SHP77 treated with DMSO at 0.1 percent for 48 hours (cell line): ENCODE results near the gene IQCM.

Source experiments
- DNase-seq: peaks from one replicate; lab custom pipeline; 2025; lab: John Stamatoyannopoulos, UW

The IQCM gene

GRCh38 chr4:149709640-149710039 lies 106.0 kb downstream of the IQCM start:
- DNase-seq, result no peak

- no peak for DNase-seq
These were observed 107.0 kb downstream of the IQCM start for GRCh38 chr4:149708513-149709130.

- DNase-seq, result no peak
These were observed 107.8 kb downstream of the IQCM start for GRCh38 chr4:149707862-149708261.

- DNase-seq, result no peak
These were observed 108.7 kb downstream of the IQCM start for GRCh38 chr4:149706942-149707341.

GRCh38 chr4:149702414-149703293 lies 113.0 kb downstream of the IQCM start:
- DNase-seq, result no peak

GRCh38 chr4:149701435-149702156 lies 114.0 kb downstream of the IQCM start:
- no peak for DNase-seq

- DNase-seq, result no peak
These were observed 115.4 kb downstream of the IQCM start for GRCh38 chr4:149700272-149700671.

GRCh38 chr4:149699642-149700041 lies 116.0 kb downstream of the IQCM start:
- DNase-seq, result no peak

- DNase-seq, result no peak
These were observed 124.9 kb downstream of the IQCM start for GRCh38 chr4:149690726-149691125.

- no peak for DNase-seq
These were observed 131.1 kb downstream of the IQCM start for GRCh38 chr4:149684516-149684915.

- DNase-seq, result no peak
These were observed 139.6 kb downstream of the IQCM start for GRCh38 chr4:149676076-149676475.

GRCh38 chr4:149645790-149646189 lies 169.9 kb downstream of the IQCM start:
- no peak for DNase-seq

- DNase-seq, result no peak
These were observed 177.6 kb downstream of the IQCM start for GRCh38 chr4:149638073-149638472.

- DNase-seq, result no peak
These were observed 181.3 kb downstream of the IQCM start for GRCh38 chr4:149634368-149634767.

GRCh38 chr4:149631629-149632028 lies 184.0 kb downstream of the IQCM start:
- DNase-seq, result no peak

- no peak for DNase-seq
These were observed 185.6 kb downstream of the IQCM start for GRCh38 chr4:149630064-149630463.

- no peak for DNase-seq
These were observed 209.9 kb downstream of the IQCM start for GRCh38 chr4:149605601-149606378.

- DNase-seq, result no peak
These were observed 210.8 kb downstream of the IQCM start for GRCh38 chr4:149604827-149605226.

- DNase-seq, result no peak
These were observed 220.1 kb downstream of the IQCM start for GRCh38 chr4:149595500-149595899.

- no peak for DNase-seq
These were observed 225.8 kb downstream of the IQCM start for GRCh38 chr4:149589826-149590225.

- no peak for DNase-seq
These were observed 230.9 kb downstream of the IQCM start for GRCh38 chr4:149584722-149585121.

GRCh38 chr4:149574971-149575370 lies 240.7 kb downstream of the IQCM start:
- no peak for DNase-seq
